Measurements from ENCODE around the gene SPATA3.

The SPATA3 gene

GRCh38 chr2:230995821-230996220 is at the start of gene SPATA3:
SPATA3 (plus strand) TSS chr2:230996121; CDS start chr2:230996234, 113 bp downstream.
- H3K4me3 ChIP-seq (replicated peaks in 1 of 2; ENCODE audit: low read depth in 2 of 2, low read length in 2 of 2), result no peak within 1 kb of the TSS
- no peak for DNase-seq (ENCODE audit: low read depth in 2 of 2)
- TF ChIP-seq CTCF (IDR thresholded peaks at IDR 0.05; ENCODE audit: low read depth, low read length), result no peak

- TF ChIP-seq CTCF (IDR thresholded peaks at IDR 0.05; ENCODE audit: low read depth, low read length), result no peak
- no peak for DNase-seq (ENCODE audit: low read depth in 2 of 2)
- no peak overlapping the region for H3K4me3 ChIP-seq (replicated peaks in 1 of 2; ENCODE audit: low read depth in 2 of 2, low read length in 2 of 2)
Measured at GRCh38 chr2:230946429-230947234, 49.3 kb upstream of the SPATA3 start.

- H3K4me3 ChIP-seq (replicated peaks in 1 of 2; ENCODE audit: low read depth in 2 of 2, low read length in 2 of 2), result no peak overlapping the region
- no peak for TF ChIP-seq CTCF (IDR thresholded peaks at IDR 0.05; ENCODE audit: low read depth, low read length)
- no peak for DNase-seq (ENCODE audit: low read depth in 2 of 2)
Measured at GRCh38 chr2:230947235-230947576, 48.7 kb upstream of the SPATA3 start.

- no peak for DNase-seq (ENCODE audit: low read depth in 2 of 2)
- no peak for TF ChIP-seq CTCF (IDR thresholded peaks at IDR 0.05; ENCODE audit: low read depth, low read length)
Measured at GRCh38 chr2:230947908-230948365, 48.0 kb upstream of the SPATA3 start.

GRCh38 chr2:230949966-230950873 is 45.7 kb upstream of the SPATA3 start:
- no peak for TF ChIP-seq CTCF (IDR thresholded peaks at IDR 0.05; ENCODE audit: low read depth, low read length)
- DNase-seq (ENCODE audit: low read depth in 2 of 2), result no peak
- H3K4me3 ChIP-seq (replicated peaks in 1 of 2; ENCODE audit: low read depth in 2 of 2, low read length in 2 of 2), result no peak overlapping the region

More at GRCh38 chr2:230947908-230948365, 48.0 kb upstream of the SPATA3 start:
- no peak overlapping the region for H3K4me3 ChIP-seq (replicated peaks in 1 of 2; ENCODE audit: low read depth in 2 of 2, low read length in 2 of 2)

GRCh38 chr2:230950874-230951339 is 45.0 kb upstream of the SPATA3 start:
- no peak overlapping the region for H3K4me3 ChIP-seq (replicated peaks in 1 of 2; ENCODE audit: low read depth in 2 of 2, low read length in 2 of 2)
- no peak for TF ChIP-seq CTCF (IDR thresholded peaks at IDR 0.05; ENCODE audit: low read depth, low read length)
- DNase-seq (ENCODE audit: low read depth in 2 of 2), result no peak

All from cardiac fibroblast (primary cell).